ENCODE data around the gene DDX27. TPM values are rescaled to one million over a fixed set of nuclear protein-coding genes. Genes with fewer than 3 reads are reported as not detected.
A peak's percentile ranks its signal among the peaks of the same experiment; 100 is the strongest.

The DDX27 gene
- total and polyA plus RNA-seq, 9 of the 15 experiments (the other 6 are each of a cell fraction or from before 2014, with no cell fraction given): 17.9 to 79.3 (median 57.0) TPM

GRCh38 chr20:49278818-49279676 is 59.8 kb downstream of the DDX27 start (continued):
- TF ChIP-seq ZNF316 (IDR thresholded peaks at IDR 0.05) (peak; percentile 93), ZKSCAN1 (IDR thresholded peaks at IDR 0.05; ENCODE audit: low read depth, low read length) (no peak), GTF2F1 (IDR thresholded peaks at IDR 0.05; ENCODE audit: low read depth, low read length) (no peak), KAT7 (CRISPR knock-in tag; IDR thresholded peaks at IDR 0.05; ENCODE audit: borderline replicate concordance) (peak; percentile 77; the same call in 1 of the 2 replicates), RBFOX2 (IDR thresholded peaks at IDR 0.05; ENCODE audit: low read depth, low read length) (no peak), MAFG (tag; conservative IDR thresholded peaks at IDR 0.05) (peak; percentile 74), NFRKB (IDR thresholded peaks at IDR 0.05; ENCODE audit: low read depth) (0 out of 2 replicates have a peak, but pooled peaks have one; percentile 62), LEF1 (IDR thresholded peaks at IDR 0.05) (0 out of 2 replicates have a peak, but pooled peaks have one; percentile 47), MLLT1 (IDR thresholded peaks at IDR 0.05) (0 out of 4 replicates have a peak, but pooled peaks have one; percentile 8 to 13), GATA2 (CRISPR knock-in tag; IDR thresholded peaks at IDR 0.05) (0 out of 2 replicates have a peak, but pooled peaks have one; percentile 12), TFAM (CRISPR knock-in tag; conservative IDR thresholded peaks at IDR 0.05) (no peak), ASH1L (IDR thresholded peaks at IDR 0.05; ENCODE audit: borderline replicate concordance, low read depth, partially characterized antibody) (peak; percentile 22), CEBPG (CRISPR knock-in tag; IDR thresholded peaks at IDR 0.05) (peak; percentile 59; the same call in 1 of the 2 replicates), CEBPG (tag; conservative IDR thresholded peaks at IDR 0.05 in 1 of 2, IDR thresholded peaks at IDR 0.05 in 1 of 2) (peak; percentile 68 to 77), KDM5B (IDR thresholded peaks at IDR 0.05; ENCODE audit: insufficient replicate concordance, low read depth, low read length) (no peak)
- TF ChIP-seq, protein P1, sequence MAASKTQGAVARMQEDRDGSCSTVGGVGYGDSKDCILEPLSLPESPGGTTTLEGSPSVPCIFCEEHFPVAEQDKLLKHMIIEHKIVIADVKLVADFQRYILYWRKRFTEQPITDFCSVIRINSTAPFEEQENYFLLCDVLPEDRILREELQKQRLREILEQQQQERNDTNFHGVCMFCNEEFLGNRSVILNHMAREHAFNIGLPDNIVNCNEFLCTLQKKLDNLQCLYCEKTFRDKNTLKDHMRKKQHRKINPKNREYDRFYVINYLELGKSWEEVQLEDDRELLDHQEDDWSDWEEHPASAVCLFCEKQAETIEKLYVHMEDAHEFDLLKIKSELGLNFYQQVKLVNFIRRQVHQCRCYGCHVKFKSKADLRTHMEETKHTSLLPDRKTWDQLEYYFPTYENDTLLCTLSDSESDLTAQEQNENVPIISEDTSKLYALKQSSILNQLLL (CRISPR knock-in tag; IDR thresholded peaks at IDR 0.05; ENCODE audit: borderline replicate concordance): no peak
- TF ChIP-seq, protein P2, sequence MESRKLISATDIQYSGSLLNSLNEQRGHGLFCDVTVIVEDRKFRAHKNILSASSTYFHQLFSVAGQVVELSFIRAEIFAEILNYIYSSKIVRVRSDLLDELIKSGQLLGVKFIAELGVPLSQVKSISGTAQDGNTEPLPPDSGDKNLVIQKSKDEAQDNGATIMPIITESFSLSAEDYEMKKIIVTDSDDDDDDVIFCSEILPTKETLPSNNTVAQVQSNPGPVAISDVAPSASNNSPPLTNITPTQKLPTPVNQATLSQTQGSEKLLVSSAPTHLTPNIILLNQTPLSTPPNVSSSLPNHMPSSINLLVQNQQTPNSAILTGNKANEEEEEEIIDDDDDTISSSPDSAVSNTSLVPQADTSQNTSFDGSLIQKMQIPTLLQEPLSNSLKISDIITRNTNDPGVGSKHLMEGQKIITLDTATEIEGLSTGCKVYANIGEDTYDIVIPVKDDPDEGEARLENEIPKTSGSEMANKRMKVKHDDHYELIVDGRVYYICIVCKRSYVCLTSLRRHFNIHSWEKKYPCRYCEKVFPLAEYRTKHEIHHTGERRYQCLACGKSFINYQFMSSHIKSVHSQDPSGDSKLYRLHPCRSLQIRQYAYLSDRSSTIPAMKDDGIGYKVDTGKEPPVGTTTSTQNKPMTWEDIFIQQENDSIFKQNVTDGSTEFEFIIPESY (CRISPR knock-in tag; IDR thresholded peaks at IDR 0.05): no peak
